ENCODE data around the gene EP400. TPM values are rescaled to one million over a fixed set of nuclear protein-coding genes. Genes with fewer than 3 reads are reported as not detected.

EP400 gene
- total and polyA plus RNA-seq, 9 of the 15 experiments (the other 6 are each of a cell fraction or from before 2014, with no cell fraction given), result 4.5 to 58.0 (median 7.0) TPM

DNA sequence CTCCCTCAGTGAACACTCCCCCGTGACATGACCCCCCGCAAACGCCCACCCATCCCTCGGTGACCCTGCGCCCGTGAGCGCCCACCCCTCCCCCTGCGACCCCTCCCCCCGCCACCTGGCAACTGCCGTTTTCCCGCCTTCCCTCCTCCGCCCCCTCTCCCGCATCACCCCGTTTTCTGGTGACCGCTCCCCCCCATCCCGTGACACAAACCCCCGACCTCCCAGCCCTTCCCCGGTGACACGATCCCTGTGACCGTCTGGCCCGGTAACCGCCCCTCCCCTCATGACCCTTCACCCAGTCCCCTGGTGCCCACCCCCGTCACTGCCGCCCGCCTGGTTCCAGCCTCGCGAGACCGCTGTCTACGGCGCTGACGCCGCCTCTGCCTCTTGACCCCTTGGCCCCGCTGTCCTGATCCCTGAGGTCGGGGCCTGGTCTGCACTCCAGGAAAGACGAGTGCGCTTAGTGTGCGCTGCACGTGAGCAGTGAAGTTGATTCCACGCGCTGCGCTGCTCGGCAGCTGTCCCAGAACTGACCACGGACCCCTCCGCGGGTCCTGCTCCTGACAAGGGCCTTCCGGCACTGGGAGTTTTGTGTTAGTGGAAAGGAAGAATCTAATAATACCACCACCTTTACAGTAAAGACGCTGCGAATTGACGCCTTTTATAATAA lies 135.0 kb downstream of the EP400 start (continued):
- TF ChIP-seq, protein P1, sequence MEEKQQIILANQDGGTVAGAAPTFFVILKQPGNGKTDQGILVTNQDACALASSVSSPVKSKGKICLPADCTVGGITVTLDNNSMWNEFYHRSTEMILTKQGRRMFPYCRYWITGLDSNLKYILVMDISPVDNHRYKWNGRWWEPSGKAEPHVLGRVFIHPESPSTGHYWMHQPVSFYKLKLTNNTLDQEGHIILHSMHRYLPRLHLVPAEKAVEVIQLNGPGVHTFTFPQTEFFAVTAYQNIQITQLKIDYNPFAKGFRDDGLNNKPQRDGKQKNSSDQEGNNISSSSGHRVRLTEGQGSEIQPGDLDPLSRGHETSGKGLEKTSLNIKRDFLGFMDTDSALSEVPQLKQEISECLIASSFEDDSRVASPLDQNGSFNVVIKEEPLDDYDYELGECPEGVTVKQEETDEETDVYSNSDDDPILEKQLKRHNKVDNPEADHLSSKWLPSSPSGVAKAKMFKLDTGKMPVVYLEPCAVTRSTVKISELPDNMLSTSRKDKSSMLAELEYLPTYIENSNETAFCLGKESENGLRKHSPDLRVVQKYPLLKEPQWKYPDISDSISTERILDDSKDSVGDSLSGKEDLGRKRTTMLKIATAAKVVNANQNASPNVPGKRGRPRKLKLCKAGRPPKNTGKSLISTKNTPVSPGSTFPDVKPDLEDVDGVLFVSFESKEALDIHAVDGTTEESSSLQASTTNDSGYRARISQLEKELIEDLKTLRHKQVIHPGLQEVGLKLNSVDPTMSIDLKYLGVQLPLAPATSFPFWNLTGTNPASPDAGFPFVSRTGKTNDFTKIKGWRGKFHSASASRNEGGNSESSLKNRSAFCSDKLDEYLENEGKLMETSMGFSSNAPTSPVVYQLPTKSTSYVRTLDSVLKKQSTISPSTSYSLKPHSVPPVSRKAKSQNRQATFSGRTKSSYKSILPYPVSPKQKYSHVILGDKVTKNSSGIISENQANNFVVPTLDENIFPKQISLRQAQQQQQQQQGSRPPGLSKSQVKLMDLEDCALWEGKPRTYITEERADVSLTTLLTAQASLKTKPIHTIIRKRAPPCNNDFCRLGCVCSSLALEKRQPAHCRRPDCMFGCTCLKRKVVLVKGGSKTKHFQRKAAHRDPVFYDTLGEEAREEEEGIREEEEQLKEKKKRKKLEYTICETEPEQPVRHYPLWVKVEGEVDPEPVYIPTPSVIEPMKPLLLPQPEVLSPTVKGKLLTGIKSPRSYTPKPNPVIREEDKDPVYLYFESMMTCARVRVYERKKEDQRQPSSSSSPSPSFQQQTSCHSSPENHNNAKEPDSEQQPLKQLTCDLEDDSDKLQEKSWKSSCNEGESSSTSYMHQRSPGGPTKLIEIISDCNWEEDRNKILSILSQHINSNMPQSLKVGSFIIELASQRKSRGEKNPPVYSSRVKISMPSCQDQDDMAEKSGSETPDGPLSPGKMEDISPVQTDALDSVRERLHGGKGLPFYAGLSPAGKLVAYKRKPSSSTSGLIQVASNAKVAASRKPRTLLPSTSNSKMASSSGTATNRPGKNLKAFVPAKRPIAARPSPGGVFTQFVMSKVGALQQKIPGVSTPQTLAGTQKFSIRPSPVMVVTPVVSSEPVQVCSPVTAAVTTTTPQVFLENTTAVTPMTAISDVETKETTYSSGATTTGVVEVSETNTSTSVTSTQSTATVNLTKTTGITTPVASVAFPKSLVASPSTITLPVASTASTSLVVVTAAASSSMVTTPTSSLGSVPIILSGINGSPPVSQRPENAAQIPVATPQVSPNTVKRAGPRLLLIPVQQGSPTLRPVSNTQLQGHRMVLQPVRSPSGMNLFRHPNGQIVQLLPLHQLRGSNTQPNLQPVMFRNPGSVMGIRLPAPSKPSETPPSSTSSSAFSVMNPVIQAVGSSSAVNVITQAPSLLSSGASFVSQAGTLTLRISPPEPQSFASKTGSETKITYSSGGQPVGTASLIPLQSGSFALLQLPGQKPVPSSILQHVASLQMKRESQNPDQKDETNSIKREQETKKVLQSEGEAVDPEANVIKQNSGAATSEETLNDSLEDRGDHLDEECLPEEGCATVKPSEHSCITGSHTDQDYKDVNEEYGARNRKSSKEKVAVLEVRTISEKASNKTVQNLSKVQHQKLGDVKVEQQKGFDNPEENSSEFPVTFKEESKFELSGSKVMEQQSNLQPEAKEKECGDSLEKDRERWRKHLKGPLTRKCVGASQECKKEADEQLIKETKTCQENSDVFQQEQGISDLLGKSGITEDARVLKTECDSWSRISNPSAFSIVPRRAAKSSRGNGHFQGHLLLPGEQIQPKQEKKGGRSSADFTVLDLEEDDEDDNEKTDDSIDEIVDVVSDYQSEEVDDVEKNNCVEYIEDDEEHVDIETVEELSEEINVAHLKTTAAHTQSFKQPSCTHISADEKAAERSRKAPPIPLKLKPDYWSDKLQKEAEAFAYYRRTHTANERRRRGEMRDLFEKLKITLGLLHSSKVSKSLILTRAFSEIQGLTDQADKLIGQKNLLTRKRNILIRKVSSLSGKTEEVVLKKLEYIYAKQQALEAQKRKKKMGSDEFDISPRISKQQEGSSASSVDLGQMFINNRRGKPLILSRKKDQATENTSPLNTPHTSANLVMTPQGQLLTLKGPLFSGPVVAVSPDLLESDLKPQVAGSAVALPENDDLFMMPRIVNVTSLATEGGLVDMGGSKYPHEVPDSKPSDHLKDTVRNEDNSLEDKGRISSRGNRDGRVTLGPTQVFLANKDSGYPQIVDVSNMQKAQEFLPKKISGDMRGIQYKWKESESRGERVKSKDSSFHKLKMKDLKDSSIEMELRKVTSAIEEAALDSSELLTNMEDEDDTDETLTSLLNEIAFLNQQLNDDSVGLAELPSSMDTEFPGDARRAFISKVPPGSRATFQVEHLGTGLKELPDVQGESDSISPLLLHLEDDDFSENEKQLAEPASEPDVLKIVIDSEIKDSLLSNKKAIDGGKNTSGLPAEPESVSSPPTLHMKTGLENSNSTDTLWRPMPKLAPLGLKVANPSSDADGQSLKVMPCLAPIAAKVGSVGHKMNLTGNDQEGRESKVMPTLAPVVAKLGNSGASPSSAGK (IDR thresholded peaks at IDR 0.05), result peak; percentile 96
- no peak for TF ChIP-seq SP2 (IDR thresholded peaks at IDR 0.05; ENCODE audit: extremely low read depth, low read depth, low read length, poor library complexity, severe bottlenecking)
- no peak for TF ChIP-seq ZNF766 (CRISPR knock-in tag; conservative IDR thresholded peaks at IDR 0.05)
- TF ChIP-seq ZNF445 (CRISPR knock-in tag; IDR thresholded peaks at IDR 0.05; ENCODE audit: low read depth), result no peak
- peak; percentile 75 for TF ChIP-seq POLR2G (IDR thresholded peaks at IDR 0.05; ENCODE audit: low read depth, low read length)
- TF ChIP-seq MCM2 (IDR thresholded peaks at IDR 0.05; ENCODE audit: low read depth), result no peak
- TF ChIP-seq FOXM1 (IDR thresholded peaks at IDR 0.05; ENCODE audit: low read depth), result no peak
- TF ChIP-seq FOXM1 (CRISPR knock-in tag; IDR thresholded peaks at IDR 0.05; ENCODE audit: low read depth), result peak; percentile 21; the same call in 1 of the 2 replicates
- TF ChIP-seq VEZF1 (CRISPR knock-in tag; IDR thresholded peaks at IDR 0.05), result peak; percentile 71
- TF ChIP-seq, protein P2, sequence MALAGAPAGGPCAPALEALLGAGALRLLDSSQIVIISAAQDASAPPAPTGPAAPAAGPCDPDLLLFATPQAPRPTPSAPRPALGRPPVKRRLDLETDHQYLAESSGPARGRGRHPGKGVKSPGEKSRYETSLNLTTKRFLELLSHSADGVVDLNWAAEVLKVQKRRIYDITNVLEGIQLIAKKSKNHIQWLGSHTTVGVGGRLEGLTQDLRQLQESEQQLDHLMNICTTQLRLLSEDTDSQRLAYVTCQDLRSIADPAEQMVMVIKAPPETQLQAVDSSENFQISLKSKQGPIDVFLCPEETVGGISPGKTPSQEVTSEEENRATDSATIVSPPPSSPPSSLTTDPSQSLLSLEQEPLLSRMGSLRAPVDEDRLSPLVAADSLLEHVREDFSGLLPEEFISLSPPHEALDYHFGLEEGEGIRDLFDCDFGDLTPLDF (CRISPR knock-in tag; IDR thresholded peaks at IDR 0.05), result 0 out of 2 replicates have a peak, but pooled peaks have one; percentile 37
- 0 out of 2 replicates have a peak, but pooled peaks have one; percentile 59 for TF ChIP-seq POLR2AphosphoS5 (IDR thresholded peaks at IDR 0.05; ENCODE audit: control insufficient read depth, insufficient read depth, low read depth, low read length)
- no peak for TF ChIP-seq ZNF696 (CRISPR knock-in tag; conservative IDR thresholded peaks at IDR 0.05)
- TF ChIP-seq YBX1 (IDR thresholded peaks at IDR 0.05), result no peak
- no peak for TF ChIP-seq ZNF316 (IDR thresholded peaks at IDR 0.05)
